SH-SY5Y (cell line): Measurements from ENCODE around the gene ABLIM2.

ENCODE experiments used
- GATA2 ChIP-seq: IDR thresholded peaks from 2 replicates; pipeline ENCODE4 v1.6.1; 2011; ENCODE audit warnings: mild to moderate bottlenecking, low read depth, low read length
- GATA3 ChIP-seq: IDR thresholded peaks from 2 replicates; pipeline ENCODE4 v1.6.1; 2011; ENCODE audit warnings: low read depth, mild to moderate bottlenecking, low read length, moderate library complexity

DNA sequence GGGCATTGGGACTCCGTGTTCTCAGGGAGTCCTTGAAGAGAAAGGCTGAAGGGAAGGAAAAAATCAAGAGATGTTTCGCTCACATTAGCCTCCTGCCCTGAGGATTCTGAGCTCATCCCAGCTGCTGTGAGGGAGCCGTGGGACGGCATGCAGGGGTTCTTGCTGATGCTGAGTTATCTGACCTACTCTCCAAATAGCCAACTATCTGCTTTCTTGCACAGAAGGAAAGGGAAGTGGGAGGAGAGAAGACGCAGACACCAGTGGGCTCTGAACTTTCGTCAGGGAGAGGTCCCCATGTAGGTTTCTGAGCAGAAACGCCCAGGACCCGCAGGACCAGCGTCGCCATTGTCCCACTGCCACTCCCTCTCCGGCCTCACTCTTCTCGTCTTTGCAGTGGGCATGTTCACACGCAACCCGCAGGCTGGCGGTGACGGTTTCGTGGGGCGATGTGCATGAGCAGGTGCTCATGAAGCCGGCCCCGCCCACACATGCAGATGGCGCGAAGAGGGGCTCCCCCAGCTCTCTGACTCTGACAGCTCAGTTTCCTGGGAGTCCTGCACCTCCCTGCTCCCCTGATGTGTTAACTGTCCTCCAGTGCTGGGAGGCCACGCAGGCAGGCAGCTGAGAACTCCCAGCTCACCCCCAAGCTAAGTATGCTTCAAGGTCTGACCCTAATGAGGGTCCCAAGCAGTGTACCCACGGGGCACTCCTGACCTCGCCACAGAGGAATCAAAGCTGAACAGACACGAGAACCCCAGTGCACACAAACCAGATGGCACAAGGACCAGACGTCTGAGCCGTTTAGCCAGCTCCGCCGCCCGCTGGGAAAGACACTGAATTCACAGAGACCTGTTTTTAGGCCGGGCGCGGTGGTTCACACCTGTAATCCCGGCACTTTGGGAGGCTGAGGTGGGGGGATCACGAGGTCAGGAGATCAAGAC lies 13.6 kb upstream of the ABLIM2 start:
- TF ChIP-seq GATA2, result no peak
- TF ChIP-seq GATA3, result no peak
